HL-60/S4 treated with retinoic acid at 250 ng/mL for 4 days and 3 days (cell line): ENCODE results near the gene SLC25A21.
"Not testable (repeated sequence)": the region's sequence is repeated elsewhere in the genome, so short reads cannot be mapped to it uniquely, and the experiment has no call there.

Experiments
- in situ Hi-C: fragments of 300-500 bp; cut with MboI; formaldehyde crosslinking; loops from 2 replicates; pipeline ENCODE4 v1.7.0; 2022; ENCODE audit warnings: low sequenced_read_pairs

The SLC25A21 gene

DNA sequence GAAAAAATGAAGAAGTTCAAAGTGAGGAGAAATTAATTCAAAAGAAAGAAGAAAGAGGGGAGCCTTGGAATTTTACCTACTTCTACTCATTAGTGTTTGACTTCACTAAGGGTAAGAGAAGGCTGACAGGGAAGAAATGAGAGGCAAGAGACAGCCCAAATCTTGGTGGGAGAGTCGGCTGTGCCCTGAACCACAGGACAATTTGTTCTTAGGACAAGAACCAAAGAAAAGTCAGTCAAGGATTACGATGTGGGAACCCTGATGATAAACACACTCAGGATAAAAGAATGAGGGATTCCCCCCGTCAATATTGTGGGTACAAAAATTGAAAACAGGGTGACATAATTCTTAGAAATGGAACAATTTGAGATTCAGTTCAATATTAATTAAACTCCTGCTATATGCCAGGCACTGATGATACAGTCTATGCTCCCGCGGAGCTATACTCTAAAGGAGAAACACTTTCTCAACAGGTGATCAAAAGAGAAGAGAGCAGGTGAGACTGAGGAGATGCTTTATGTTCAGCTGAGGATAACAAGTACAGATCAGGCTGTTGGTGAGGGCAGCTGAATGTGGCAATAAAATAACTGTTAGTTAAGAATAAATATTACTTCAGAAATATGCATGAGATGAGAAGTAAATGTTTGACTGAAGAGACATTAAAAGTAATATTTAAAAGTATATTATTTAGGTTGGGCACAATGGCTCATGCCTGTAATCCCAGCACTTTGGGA, 175.4 kb downstream of the SLC25A21 start:
- in situ Hi-C loops, result no loop called here

GRCh38 chr14:36996133-36996856, 176.1 kb downstream of the SLC25A21 start:
- in situ Hi-C loops, result no loop called here

GRCh38 chr14:36989806-36990205, 182.6 kb downstream of the SLC25A21 start:
- in situ Hi-C loops, result no loop called here

- in situ Hi-C loops, result no loop called here
Observed at GRCh38 chr14:36988989-36989388, 183.4 kb downstream of the SLC25A21 start.

GRCh38 chr14:36988568-36988967, 183.8 kb downstream of the SLC25A21 start:
- in situ Hi-C loops, result no loop called here

- in situ Hi-C loops, result no loop called here
Observed at GRCh38 chr14:36986407-36986806, 186.0 kb downstream of the SLC25A21 start.

- in situ Hi-C loops, result no loop called here
Observed at GRCh38 chr14:36981832-36982529, 190.4 kb downstream of the SLC25A21 start.

GRCh38 chr14:36980413-36980812, 192.0 kb downstream of the SLC25A21 start:
- in situ Hi-C loops, result not testable (repeated sequence)

GRCh38 chr14:36979863-36980262, 192.5 kb downstream of the SLC25A21 start:
- in situ Hi-C loops, result no loop called here

GRCh38 chr14:36976571-36977023, 195.8 kb downstream of the SLC25A21 start:
- in situ Hi-C loops, result no loop called here

DNA sequence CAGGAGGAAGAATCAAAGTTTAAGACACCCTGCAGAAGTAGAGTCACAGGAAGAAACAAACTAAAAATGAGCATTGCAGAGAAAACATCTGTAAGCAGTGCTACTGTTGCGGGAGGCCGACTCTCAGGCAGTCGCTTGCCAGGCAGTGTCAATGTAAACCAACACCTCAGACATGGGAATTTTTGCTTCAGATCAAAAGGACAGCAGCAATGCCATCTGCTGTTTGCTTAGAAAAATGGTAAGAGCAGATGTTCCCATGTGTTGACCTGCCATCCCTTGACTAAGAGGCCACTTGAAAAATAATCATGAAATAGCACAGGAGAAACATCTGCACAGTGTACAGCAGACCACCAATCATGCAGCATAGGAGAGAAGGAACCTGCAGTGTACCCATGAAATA, 196.6 kb downstream of the SLC25A21 start:
- in situ Hi-C loops, result no loop called here

GRCh38 chr14:36974985-36975384, 197.4 kb downstream of the SLC25A21 start:
- in situ Hi-C loops, result no loop called here

- in situ Hi-C loops, result no loop called here
Observed at GRCh38 chr14:36973806-36974442, 198.5 kb downstream of the SLC25A21 start.

- in situ Hi-C loops, result no loop called here
Observed at GRCh38 chr14:36971263-36971855, 201.0 kb downstream of the SLC25A21 start.

- in situ Hi-C loops, result no loop called here
Observed at GRCh38 chr14:36967892-36968555, 204.4 kb downstream of the SLC25A21 start.

- in situ Hi-C loops, result no loop called here
Observed at GRCh38 chr14:36955967-36956366, 216.4 kb downstream of the SLC25A21 start.

- in situ Hi-C loops, result no loop called here
Observed at GRCh38 chr14:36955376-36955775, 217.0 kb downstream of the SLC25A21 start.

DNA sequence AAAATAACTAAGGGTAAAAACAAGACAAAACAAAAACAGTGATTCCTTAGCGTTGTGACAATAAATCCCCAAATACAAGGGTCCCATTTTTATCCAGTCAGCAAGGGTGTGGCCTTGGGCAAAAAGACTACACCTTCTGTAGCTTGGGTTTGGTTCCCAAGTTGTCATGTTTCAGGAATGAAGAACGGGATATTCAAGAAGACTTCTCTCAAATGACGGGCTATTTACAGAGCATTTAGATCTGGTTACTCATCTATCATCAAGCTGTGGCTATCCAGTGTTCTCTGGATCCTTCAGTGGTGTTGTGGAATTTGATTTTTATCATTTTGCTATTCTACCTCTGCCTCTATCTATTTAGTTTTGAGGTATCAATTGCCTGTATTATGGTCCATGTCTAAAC, 219.7 kb downstream of the SLC25A21 start:
- in situ Hi-C loops, result no loop called here

DNA sequence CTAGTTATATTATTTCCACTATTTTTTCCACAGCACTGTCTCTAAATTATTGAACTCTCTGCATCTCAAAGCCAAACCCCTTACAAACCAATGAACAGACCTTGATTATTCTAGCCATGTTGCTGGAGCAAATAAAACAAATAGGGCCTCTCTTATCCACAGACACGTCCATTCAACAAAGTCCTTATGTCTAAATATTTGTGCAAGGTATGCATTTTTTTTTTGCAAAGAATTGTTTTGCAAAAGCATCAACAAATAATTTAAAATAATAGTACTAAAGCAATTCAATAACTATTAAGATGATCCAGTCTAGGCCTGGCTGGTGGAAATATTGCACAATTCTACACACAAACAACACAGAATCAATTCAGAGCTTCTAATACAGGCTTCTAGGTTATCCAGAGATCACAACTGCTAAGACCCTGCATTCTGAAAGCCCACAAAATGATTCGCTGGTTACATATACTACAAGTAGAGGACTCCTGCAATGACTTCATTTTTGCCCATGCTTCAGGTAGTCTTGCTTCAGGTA, 221.0 kb downstream of the SLC25A21 start:
- in situ Hi-C loops, result no loop called here

DNA sequence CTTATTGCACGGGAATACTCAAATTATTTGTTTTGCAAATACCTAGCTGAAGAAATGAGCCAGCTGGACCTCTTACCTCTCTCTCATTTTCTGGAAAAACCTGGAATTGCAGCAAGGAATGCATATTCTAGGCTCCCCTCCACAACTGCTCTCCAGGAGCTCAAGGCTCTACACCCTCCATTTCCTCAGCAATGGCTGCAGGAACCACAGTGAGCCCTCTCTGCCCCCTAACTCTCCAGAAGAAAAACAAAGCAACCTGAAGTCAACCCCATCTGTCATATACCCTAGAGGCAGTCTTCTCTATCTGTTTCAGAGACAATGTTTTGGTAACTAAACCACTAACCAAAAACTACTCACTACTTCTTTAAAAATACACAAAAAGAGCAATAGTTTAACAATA, 221.6 kb downstream of the SLC25A21 start:
- in situ Hi-C loops, result no loop called here
